HL-60 (cell line): ENCODE results near the gene EYA4.

ENCODE experiments used
- DNase-seq, 2 experiments: peaks; one replicate each; pipeline ENCODE4 v3.0.0-alpha.2; 2010 to 2020; ENCODE audit warnings: low read depth in 1 of 2, low spot score in 1 of 2
- H3K27ac ChIP-seq: fragments of 250-450 bp; sonication (Bioruptor Pico); replicated peaks from 2 replicates; pipeline ENCODE4 v1.5.1; 2020; ENCODE audit warnings: mild to moderate bottlenecking, moderate library complexity
- H3K27me3 ChIP-seq: fragments of 250-450 bp; sonication (Bioruptor Pico); 2 replicates; pipeline ENCODE4 v1.5.1; 2021; ENCODE audit warnings: mild to moderate bottlenecking, moderate library complexity; ENCODE audit not compliant: insufficient read depth, poor library complexity, severe bottlenecking
- H3K4me3 ChIP-seq: replicated peaks from 2 replicates; pipeline ENCODE4 v1.5.1; 2011; ENCODE audit warnings: mild to moderate bottlenecking, control low read depth, low read length; ENCODE audit not compliant: insufficient read depth
- CTCF ChIP-seq: IDR thresholded peaks from one replicate; pipeline ENCODE4 v1.5.1; 2011; ENCODE audit warnings: low read length, control low read depth, inconsistent platforms; ENCODE audit not compliant: insufficient read depth
- GABPA ChIP-seq: IDR thresholded peaks from 2 replicates; pipeline ENCODE4 v1.6.1; 2012; ENCODE audit warnings: low read depth
- POLR2AphosphoS5 ChIP-seq: IDR thresholded peaks from 2 replicates; pipeline ENCODE4 v1.6.1; 2012; ENCODE audit warnings: low read depth
- REST ChIP-seq: IDR thresholded peaks from 2 replicates; pipeline ENCODE4 v1.6.1; 2012; ENCODE audit warnings: low read depth; ENCODE audit not compliant: insufficient replicate concordance
- SPI1 ChIP-seq: IDR thresholded peaks from 2 replicates; pipeline ENCODE4 v1.6.1; 2012; ENCODE audit warnings: low read depth, mild to moderate bottlenecking, borderline replicate concordance

The EYA4 gene

GRCh38 chr6:133288662-133289061 lies 47.5 kb downstream of the EYA4 start:
- Histone ChIP-seq H3K27me3 (no peaks in the 10 kb centered on the region), H3K4me3 (no peak overlapping the region), H3K27ac (no peak overlapping the region)
- no peak for DNase-seq
- TF ChIP-seq GABPA (no peak), CTCF (no peak), REST (no peak), POLR2AphosphoS5 (no peak), SPI1 (no peak)

- TF ChIP-seq SPI1, result no peak
- TF ChIP-seq REST, result no peak
- no peak for TF ChIP-seq GABPA
- no peak for TF ChIP-seq CTCF
- H3K27ac ChIP-seq, result no peak overlapping the region
- H3K4me3 ChIP-seq, result no peak overlapping the region
- DNase-seq, result no peak
- H3K27me3 ChIP-seq, result no peaks in the 10 kb centered on the region
Measured at GRCh38 chr6:133289733-133290306, 48.7 kb downstream of the EYA4 start.

- TF ChIP-seq SPI1 (no peak), POLR2AphosphoS5 (no peak), REST (no peak), GABPA (no peak), CTCF (no peak)
- no peak for DNase-seq
- Histone ChIP-seq H3K4me3 (no peak overlapping the region), H3K27me3 (no peaks in the 10 kb centered on the region), H3K27ac (no peak overlapping the region)
Measured at GRCh38 chr6:133290930-133291329, 49.8 kb downstream of the EYA4 start.
